ENCODE measurements around the gene ETS1.

ETS1 gene

DNA sequence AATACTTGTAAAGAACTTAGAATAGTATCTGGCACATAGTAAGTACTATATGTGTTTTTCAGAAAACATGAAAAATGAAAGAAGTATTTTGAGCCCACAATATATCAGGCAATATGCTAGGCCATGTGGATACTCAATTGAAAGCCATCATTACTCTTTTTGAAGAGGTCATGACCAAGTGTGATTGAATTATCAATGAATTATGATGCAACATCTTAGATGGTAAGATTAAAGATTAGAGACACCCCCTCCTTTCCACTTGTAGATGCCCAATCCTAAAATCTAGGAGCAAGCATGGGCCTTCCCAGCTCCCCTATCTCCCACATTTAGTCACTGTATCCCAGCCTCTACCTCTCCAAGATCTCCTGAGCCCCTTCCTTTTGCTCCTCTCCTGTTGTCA lies 154.4 kb downstream of the ETS1 start:
- no peak for DNase-seq (ENCODE audit: low spot score)

DNA sequence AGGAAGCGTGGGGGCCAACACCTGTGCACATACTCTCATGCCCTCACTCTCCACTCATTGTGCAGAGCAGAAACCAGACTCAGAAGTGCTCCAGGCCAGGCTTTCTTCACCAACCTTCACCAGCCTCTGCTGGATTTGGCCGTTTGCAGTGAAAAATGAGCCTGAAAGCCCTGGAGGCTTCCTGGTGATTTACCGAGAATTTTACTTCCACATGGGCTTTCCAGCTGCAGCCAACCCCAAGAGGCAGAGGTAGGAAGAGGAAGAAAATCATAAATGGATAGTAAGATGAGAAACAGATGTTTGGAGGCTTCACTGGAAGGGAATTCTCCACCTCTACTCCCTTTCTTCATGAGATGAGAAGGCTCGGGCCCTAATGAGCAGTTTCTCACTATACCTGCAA lies 155.4 kb downstream of the ETS1 start:
- no peak for DNase-seq (ENCODE audit: low spot score)

DNA sequence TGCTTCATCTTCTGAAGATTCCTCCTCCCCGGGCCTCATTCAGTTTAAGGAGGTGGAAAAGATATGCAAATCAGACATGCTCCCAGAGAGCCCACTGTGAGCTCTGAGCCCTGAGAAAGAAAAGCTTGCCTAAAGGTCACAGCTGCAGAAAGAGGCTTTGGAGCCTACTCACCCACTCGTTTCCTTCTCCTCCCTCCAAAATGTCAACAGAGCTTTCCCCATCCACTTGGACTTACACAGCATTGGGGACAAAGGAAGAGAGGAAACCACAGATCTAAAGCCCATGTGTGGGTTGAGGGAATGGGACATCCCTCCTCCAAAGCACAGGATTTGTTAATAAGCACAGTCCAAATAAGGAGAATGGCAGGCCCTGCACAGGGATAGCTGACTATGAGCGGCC lies 158.4 kb downstream of the ETS1 start:
- no peak for DNase-seq (ENCODE audit: low spot score)

DNA sequence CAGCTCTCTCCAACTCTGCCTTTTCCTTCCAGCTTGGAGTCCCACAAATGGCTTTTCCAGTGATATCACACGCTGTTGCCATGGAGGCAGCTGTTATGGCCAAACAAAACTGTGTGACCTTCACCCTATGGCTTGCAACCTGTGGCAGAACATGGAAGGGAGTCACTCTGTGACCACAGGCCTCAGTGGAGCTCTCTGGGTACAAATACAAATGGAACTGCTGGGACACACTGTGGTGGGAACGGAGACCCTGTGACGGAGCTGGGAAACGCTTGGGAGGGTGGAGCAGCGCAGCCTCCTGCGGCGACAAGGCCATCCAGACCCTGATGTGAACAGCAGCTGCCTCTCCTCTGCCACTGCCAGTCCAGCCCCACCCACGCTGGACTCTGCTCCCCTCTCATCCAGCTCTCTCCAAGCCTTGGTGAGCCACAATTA lies 162.5 kb downstream of the ETS1 start:
- no peak for DNase-seq (ENCODE audit: low spot score)

DNA sequence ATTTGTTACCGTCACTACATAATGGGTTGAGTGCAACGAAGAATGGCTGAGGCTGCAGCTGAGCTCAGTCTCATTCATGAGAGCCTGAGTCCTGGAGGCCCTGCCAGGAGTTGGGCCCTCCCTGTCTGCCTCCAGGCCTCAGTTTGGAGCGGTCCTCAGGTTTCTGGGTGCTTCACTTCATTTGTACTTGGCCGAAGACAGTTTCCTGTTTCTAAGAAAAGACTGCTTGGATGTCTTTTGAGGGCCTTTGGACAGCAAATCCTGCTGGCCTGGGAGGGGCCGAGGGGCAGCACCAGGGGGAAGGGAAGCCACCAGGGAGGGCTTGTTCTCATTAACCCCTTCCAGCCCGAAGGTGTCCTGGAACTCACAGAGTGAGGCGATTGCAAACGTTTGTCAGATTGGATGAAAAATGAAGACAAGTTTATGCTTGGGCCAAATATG lies 163.1 kb downstream of the ETS1 start:
- no peak for DNase-seq (ENCODE audit: low spot score)

DNA sequence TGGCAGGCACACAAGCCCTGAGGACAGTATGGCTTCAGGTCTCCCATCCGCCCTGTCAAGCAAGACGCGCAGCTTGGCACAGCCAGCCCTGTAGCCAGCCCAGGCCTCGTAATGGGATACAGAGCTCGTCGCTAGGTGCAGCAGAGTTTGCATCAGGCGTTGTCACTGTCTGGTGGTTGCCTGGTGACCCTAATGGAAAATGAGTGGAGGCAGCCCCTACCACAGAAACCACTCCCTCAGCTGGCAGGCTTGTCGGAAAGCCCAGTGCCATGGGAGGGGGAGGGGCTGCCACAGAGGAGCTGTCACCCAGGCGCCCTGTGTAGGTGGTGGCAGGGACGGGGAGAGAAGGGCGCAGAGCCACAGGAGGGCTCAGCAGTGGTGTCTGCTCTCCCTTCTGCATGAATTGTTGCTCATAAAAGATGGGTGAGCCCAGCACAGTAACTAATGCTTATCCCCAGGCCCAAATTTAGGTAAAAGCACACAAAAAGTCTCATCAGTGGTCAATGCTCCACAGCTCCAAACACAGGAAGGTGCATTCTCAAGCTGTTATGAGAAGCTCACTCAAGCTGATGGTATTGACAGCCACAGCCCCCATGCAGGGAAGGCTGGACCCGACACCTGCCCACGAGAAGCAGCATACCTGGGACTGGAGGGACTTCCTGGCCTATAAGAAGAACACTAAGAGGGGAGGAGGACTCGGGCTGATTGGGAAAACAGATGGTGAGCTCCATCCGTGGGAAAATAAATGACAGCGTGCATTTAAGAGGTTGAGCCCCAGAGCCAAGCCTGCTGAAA lies 164.6 kb downstream of the ETS1 start:
- no peak for DNase-seq (ENCODE audit: low spot score)

DNA sequence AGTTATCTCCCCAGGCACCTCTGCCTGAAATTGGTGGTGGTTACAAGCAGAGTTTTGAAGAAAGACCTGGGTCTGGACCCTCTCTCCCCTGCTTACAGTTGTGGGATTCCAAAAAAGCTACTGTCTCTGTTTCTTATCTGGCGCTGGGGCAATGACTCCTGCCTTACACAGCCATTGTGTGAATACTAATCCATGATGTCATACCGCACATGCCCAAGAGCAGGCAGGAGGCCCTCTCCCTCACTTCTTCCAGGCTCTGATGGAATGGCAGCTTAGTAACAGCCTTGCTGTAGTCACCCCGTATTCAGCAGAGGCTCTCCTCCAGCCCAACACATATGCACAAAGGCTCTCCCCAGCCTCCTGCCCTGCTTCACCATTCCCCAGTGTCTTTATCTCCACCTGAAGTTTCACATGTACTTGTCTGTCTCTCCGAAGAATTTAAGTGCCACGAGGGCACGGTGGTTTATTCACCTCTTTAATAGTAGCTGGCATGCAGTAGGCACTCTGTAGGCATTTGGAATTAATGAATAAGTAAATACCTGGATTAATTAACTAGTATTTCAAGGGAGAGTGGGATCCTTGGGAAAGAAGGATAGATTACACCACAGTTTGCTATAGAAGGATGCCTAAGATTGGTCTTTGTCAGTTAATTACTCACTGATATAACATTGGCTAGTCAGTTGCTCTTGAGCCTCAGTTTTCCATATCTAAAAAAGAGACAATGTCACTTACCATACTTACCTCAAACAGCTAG lies 165.6 kb downstream of the ETS1 start:
- DNase-seq (ENCODE audit: low spot score), result no peak

DNA sequence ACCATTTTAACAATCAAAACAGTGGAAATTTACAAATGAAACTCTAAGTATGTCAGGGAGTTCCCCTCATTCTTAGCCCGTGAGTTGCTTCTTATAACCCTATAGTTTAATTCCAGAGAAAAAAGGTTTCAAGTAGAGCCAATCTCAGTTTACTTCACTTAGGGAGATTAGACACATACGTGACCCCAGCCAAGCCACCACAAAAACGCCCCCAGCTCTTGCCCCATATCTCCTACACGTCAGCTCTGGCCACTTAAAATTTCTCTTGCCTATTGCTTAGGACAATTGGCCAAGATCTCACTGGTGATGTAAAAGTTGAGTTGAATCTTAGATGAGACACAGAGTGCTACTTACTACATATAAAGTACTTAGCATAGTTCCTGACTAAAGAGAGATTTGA lies 166.4 kb downstream of the ETS1 start:
- DNase-seq (ENCODE audit: low spot score), result no peak

DNA sequence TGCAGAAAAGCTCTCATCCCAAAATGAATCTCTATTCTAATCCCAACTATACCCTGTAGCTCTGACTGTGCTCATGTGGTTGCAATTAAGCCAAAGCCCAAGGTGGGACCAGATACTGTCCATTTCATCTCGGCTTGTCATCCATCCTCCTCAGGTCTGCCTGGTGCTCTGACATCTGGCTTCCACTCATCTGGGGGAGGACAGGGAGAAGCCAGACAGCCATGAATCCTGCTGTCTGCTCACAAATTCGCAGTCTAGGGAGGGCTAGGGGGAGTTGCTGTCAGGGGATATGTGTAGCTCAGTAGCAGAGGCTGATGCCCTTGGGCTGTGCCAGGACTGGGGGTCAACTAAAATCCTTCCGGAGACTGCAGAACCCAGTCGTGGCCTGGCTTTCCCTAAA lies 167.1 kb downstream of the ETS1 start:
- DNase-seq (ENCODE audit: low spot score), result no peak

DNA sequence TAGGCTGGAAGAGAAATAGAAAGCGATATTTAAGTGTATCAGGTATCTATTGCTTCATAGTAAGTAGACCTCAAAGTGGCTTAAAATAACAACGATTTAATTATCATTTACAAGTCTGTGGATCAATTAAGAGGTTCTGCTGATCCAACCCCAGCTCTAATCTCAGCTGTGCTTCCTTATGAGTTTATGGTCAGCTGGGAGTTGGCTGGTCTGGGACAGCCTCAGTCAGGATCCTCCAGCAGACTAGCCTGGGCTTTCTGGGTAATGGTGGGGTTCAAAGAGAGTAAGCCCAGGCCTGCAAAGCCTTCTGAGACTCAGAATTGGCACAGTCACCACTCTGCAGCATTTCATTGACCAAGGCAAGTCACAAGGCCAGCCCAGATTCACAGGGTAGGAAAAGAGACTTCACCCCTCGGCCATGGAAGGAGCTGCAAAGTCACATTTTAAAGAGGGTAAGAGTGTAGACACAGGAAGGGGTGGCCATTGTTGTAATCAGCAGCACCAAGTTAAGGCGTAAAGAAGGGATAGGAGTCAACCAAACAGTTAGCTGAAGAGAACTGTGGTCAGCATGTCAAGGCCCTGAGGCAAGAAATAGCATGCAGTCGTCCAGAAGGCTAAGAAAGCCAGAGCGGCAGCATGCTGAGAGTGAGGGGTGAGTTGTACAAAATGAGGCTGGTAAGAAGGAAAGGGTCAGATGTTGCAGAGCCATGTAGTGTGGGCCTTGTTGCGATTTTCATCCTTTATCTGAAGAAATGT lies 168.2 kb downstream of the ETS1 start:
- no peak for DNase-seq (ENCODE audit: low spot score)

DNA sequence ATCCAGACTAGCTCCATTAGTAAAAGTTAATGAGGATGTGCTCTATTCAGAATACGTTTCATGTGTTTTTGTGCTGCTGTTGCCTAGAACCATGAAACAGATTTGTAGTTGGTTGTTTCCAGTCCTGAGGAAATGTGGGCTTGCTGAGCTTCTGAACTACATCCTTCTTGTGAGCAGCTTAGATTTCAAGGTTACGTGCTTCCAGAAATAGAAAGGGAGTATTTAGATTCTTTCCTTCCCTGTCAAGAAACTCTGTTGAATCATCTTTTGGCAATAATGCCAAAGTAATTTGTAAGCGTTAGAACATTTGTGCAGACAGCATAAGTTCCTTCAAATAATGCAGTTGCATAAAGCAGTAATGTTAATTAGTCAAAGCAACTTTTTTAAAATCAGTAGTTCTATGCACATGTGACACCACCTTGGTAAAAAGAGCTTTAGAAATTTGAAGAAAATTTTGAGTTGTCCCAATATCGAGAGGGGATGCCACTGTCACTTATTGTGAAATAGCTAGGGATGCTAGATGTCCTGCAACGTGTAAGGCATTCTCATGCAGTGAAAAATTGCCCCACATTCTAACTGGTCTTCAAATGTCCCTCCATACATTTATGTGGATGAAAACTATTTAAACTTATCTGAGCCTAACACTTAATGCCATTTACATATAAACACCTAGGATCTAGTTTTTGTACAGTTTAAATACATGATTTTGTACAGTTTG lies 169.6 kb downstream of the ETS1 start:
- DNase-seq (ENCODE audit: low spot score), result peak; percentile 72

DNA sequence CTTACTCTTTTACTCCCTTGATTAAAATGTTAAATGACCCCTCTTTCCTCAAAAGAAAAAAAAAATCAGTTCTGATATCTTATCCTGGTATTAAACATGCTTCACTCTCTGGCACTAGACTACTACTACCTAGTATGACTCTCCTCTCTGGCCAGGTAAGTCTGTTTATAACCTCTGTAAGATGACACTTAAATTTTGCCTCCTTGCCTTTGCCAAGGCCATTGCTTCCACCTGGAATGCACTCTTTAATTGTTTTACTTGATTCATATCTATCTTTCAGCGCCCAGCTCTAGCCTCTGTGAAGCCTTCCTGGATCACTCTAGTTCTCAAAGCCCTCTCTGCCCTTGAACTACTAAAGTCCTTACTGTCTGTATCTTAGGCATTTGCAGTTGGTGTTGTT lies 170.4 kb downstream of the ETS1 start:
- DNase-seq (ENCODE audit: low spot score), result no peak

DNA sequence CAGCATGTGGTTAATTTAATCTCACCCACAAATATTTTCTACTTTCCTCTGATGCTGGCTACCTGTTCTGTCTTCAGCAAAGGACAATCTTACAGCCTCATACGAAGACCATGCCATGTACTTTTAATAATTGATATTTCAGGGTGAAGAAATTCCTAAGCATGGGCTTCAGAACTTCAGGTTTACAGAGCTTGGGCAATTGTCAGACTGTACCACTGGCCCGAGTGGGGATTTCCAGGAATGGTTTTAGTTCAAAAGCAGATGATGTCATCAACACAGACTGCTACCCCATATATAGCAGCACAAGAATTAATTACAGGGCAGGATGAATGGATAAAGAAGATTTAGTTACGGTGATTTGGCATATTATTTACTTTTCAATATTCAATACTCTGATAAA lies 171.8 kb downstream of the ETS1 start:
- DNase-seq (ENCODE audit: low spot score), result no peak

DNA sequence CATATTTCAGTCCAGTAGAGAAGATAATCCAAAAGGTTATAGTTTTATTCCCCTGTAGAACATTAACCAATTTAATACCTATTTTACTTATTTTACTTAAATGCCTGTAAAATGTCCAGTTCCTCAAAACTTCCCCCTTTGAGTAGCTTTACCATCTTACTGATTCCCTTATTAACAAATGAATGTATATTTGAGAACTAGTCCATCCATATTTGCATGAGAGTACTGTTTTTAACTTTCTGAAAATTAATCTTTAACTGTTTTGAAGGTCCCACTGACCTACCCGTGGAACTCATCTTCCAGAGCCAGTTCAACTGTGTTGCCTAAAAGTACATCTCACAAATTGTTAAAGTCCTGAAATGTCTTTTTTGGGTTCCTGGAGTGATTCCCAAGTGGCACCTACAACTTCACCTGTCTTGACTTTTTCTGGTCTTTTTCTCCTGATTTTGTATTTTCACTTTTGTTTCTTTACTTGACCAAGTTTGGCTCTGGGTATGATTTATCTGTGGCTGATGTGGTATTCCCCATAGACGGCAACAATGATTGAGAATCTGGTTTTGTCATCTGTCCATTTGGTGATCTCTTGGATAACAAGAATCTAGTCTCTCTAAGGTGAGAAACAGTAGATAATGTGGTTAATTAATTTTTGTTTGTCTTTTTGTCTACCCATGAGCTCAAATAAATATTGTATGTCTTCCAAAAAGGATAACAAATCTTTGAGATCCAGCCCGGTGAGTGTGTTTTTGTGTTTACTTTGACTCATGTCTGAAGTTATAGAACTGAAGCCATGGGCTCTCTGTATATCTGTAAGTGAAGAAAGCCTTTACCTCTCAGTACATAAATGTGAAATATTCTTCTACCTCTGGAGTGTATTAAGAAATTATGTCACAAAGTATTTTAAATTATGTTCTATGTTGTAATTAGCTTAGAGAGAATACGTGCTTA lies 174.2 kb downstream of the ETS1 start:
- no peak for DNase-seq (ENCODE audit: low spot score)

DNA sequence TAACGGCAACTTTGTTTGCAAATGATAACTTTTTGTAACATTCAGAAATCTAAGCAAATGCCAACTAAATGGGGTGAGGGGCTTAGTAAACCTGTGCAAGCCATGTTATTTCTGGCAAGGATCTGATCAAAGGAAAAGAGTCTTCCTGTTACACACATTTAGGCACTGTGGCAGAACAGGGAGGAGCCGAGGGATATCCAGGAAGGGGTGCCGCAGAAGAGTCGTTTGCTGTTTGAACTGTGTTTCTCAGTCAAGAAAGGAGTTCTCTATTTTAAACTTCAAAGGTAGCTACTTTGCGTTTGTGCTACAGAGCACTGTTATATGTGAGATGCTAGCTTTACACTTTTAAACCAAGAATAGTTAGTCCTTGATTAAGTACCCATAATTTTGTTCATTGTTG lies 175.5 kb downstream of the ETS1 start:
- no peak for DNase-seq (ENCODE audit: low spot score)

DNA sequence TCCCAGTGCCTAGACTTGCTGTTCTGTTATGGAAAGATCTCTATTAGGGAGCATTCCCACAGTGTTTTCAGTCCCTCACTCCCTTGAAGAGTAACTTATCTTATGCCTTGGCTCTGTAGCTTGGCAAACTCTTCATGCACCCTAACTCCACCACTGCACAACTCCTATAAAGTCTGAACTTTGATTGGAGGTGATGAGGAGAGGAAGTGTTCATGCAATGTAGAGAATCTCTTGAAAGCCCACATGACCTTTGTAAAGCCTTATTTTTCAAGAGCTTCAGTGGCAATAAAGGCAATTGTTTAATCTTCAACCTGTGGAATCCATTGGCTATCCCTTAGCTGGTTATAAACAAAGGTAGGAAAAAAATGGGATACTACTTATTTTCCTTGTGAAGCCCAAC lies 176.2 kb downstream of the ETS1 start:
- DNase-seq (ENCODE audit: low spot score), result no peak

DNA sequence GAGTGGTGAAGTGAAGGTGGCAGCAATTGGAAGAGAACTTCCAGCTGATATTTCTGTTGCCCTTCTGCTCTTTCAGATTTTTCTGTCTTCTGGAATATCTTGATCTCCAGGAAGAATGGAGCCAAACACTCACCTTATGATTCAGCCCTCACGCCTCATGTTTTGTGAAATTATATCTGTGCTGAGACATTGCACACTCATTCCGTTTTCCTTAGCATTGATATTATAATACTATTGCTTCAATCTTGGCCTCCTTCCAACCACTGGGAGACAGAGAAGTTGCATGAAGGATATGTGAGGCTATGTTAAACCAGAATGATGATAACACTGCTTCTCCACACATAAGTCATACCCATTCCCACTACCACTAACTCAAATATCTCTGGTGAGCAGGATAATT lies 177.9 kb downstream of the ETS1 start:
- DNase-seq (ENCODE audit: low spot score), result peak; percentile 75
